BLaER1 treated with 17β-estradiol and CSF1 and Interleukin-3, amounts not matched to agents 10 nM and 100 nM (cell line): Measurements from ENCODE around the gene FAM107B.
A peak's percentile ranks its signal among the peaks of the same experiment; 100 is the strongest.
"Not testable (repeated sequence)": the region's sequence is repeated elsewhere in the genome, so short reads cannot be mapped to it uniquely, and the experiment has no call there.

ENCODE experiments used
- H3K27ac ChIP-seq, 11 experiments: shearing (Covaris generic); formaldehyde crosslinking; 2 replicates each; pipeline ENCODE4 v1.8.1; 2022
- H3K27me3 ChIP-seq, 11 experiments: shearing (Covaris generic); formaldehyde crosslinking; 2 replicates each; pipeline ENCODE4 v1.8.1; 2022
- H3K36me3 ChIP-seq, 11 experiments: shearing (Covaris generic); formaldehyde crosslinking; 2 replicates each; pipeline ENCODE4 v1.8.1; 2022
- H3K4me1 ChIP-seq, 10 experiments: shearing (Covaris generic); formaldehyde crosslinking; 2 replicates each; pipeline ENCODE4 v1.8.1; 2022
- H3K4me2 ChIP-seq, 11 experiments: shearing (Covaris generic); formaldehyde crosslinking; 2 replicates each; pipeline ENCODE4 v1.8.1; 2022
- H3K4me3 ChIP-seq, 10 experiments: shearing (Covaris generic); formaldehyde crosslinking; 2 replicates each; pipeline ENCODE4 v1.8.1; 2022
- H3K9ac ChIP-seq, 11 experiments: shearing (Covaris generic); formaldehyde crosslinking; 2 replicates each; pipeline ENCODE4 v1.8.1; 2022
- H3K9me3 ChIP-seq, 11 experiments: shearing (Covaris generic); formaldehyde crosslinking; replicated peaks in 1 of 11; 2 replicates each; pipeline ENCODE4 v1.8.1; 2022
- H4K20me1 ChIP-seq, 11 experiments: shearing (Covaris generic); formaldehyde crosslinking; 2 replicates each; pipeline ENCODE4 v1.8.1; 2022
- Cebpa-rat ChIP-seq, 11 experiments: shearing (Covaris generic); IDR thresholded peaks; 2 replicates each; pipeline ENCODE4 v1.8.1; 2022

FAM107B gene

DNA sequence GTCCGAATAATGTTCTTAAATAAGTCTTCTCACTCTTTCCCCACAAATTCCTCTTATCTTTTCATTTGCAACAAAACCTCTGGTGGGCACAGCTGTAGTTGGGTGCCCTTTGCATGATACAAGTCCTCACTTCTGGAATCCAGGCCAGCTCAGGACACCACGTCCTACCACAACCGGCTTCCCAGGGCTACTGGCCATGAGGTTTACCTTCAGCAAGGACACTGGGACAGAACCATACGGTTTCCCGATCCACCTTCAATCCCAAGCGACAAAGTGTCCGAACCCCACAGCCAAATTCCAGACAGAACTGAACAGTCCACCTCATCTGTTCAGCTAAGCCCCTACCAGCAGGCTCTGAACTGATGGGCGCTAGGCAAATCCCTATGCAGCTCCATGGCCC lies 174.6 kb downstream of the FAM107B start:
- H3K36me3 ChIP-seq = peaks cover 27 to 84% (median 78%) of the 10 kb centered on the region in 11 experiments
- H3K9me3 ChIP-seq = no peaks in the 10 kb centered on the region
- H3K4me3 ChIP-seq = 0 out of 20 replicates have a peak overlapping the region, but pooled peaks of 1 of the 10 experiments have one; percentile 92
- H3K27me3 ChIP-seq = no peaks in the 10 kb centered on the region
- peak overlapping the region in 6 of 11 experiments; percentile 7 to 98 (median 40); a peak in 9 of 22 replicates for H3K27ac ChIP-seq
- peak overlapping the region in 3 of 11 experiments; percentile 5 to 43 (median 43); a peak in 3 of 22 replicates for H3K9ac ChIP-seq
- peak overlapping the region in 10 of 11 experiments; percentile 26 to 91 (median 88); a peak in 17 of 22 replicates for H3K4me2 ChIP-seq
- TF ChIP-seq Cebpa-rat (IDR thresholded peaks at IDR 0.05) = no peak
- H4K20me1 ChIP-seq = peaks cover 18 to 91% (median 88%) of the 10 kb centered on the region in 11 experiments; a peak in 21 of 22 replicates
- H3K4me1 ChIP-seq = peaks cover 37 to 67% (median 52%) of the 10 kb centered on the region in 10 experiments

DNA sequence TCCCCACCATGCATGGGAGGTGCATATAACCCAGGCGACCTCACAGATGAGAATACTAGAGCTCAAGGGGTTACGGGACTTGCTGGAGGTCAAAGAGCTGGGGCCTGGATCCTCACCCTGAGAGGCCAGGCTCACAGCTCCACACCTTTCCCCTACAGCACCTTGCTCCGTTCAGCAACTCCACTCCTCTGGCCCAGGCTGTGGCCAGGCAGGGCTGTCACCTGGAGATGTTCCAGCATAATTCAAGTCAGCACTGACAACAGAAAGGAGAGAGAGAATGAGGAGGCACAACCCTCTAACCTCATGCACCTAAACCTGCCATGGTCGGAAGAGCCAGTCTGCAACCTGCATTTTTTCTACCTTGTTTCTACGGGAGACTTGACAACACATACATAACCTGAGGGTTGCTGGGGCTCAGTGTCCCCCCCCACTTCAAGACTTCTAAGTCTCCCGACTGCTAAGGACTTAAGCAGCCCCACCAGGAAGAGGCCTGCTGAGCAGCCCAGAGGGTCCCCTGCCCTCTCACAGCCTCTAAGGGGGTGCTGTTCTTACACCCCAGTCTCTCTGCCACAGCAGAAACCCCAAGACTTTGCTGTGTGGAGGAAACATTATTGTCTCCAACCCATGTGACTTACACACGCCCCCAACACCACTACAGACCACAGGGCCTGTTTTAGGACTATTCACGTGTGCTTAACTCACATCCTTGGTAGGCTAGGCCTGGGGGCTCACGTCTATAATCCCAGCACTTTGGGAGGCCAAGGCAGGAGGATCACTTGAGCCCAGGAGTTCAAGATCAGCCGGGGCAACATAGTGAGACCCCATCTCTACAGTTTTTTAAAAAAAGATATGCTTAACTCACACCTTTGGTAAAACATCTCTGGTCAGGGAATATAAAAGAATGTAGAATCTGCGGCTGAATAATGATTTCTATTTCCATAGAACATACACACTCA lies 175.6 kb downstream of the FAM107B start:
- peak overlapping the region; percentile 5 to 91 (median 86); a peak in 14 of 22 replicates for H3K4me2 ChIP-seq
- H4K20me1 ChIP-seq = peaks cover 18 to 100% (median 98%) of the 10 kb centered on the region in 11 experiments; a peak in 21 of 22 replicates
- peak overlapping the region in 2 of 11 experiments; percentile 3 to 43; a peak in 2 of 22 replicates for H3K9ac ChIP-seq
- H3K27me3 ChIP-seq = no peaks in the 10 kb centered on the region
- no peaks in the 10 kb centered on the region for H3K9me3 ChIP-seq
- H3K4me1 ChIP-seq = peaks cover 33 to 70% (median 47%) of the 10 kb centered on the region in 10 experiments
- peak overlapping the region in 1 of 10 experiments; percentile 17; a peak in 1 of 20 replicates for H3K4me3 ChIP-seq
- TF ChIP-seq Cebpa-rat (IDR thresholded peaks at IDR 0.05) = no peak
- H3K27ac ChIP-seq = peak overlapping the region in 7 of 11 experiments; percentile 2 to 98 (median 39); a peak in 7 of 22 replicates
- H3K36me3 ChIP-seq = peaks cover 30 to 93% (median 88%) of the 10 kb centered on the region in 11 experiments

DNA sequence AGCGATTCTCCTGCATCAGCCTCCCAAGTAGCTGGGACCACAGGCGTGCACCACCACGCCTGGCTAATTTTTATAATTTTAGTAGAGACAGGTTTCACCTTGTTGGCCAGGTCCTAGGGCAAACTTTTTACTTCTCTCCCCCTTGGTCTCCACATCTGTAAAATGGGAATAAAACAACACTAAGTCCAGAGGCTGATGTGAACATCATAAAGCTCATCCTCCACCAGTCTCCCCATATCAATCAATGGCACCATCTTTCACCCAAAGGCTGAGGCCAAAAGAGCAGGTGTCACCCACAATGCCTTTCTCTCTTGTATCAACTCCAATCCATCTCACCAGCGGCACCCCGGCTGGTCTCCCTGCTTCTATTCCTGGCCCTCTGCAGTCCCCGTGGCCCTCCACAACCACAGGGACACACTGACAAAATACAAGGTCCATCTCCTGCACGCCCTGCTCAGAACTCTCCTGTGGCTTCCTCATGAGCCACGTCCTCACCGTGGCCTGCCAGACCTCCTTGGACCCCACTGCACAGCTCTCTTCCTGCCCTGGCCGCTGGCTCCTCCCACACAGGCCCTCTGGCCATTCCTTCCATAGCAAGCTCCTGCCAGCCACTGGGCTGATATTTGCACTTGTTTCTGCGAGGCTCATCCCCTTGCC lies 179.0 kb downstream of the FAM107B start:
- Histone ChIP-seq H3K4me2 (peak overlapping the region in 3 of 11 experiments; percentile 2 to 13 (median 6); a peak in 2 of 22 replicates), H3K9ac (no peak overlapping the region), H3K27ac (0 out of 22 replicates have a peak overlapping the region, but pooled peaks of 1 of the 11 experiments have one; percentile 8), H3K4me1 (peaks cover 11 to 70% (median 39%) of the 10 kb centered on the region in 10 experiments; a peak in 19 of 20 replicates), H3K36me3 (peaks cover 40 to 100% (median 100%) of the 10 kb centered on the region in 11 experiments), H4K20me1 (peaks cover 9 to 100% (median 100%) of the 10 kb centered on the region in 11 experiments; a peak in 21 of 22 replicates), H3K4me3 (no peak overlapping the region), H3K9me3 (no peaks in the 10 kb centered on the region), H3K27me3 (no peaks in the 10 kb centered on the region)
- TF ChIP-seq Cebpa-rat (IDR thresholded peaks at IDR 0.05) = no peak

DNA sequence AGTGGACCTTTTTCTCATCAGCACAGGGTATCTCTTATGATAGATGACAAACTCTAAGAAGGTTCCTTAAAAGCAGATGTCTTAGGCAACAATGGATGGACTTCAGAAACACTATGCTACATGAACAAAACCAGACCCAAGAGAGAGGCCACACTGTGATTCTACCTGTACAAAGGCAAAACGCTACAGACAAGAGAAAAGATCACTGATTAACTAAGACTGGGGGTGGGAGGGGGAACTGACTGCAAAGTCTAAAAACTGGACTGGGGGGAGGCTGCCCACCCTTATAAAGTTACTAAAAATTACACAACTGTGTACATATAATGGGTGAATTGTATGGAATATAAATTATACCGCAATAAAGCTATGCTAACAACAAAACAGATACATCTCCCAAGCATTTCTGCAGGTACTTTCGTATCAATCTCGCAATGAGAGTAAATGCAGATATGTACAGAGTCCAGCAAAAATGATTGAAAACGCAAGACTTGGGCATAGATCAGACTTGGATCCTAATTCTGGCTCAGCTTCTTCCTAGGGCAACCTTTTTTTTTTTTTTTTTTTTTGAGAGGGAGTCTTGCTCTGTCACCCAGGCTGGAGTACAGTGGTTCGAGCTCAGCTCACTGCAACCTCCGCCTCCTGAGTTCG lies 179.7 kb downstream of the FAM107B start:
- H3K27ac ChIP-seq = no peak overlapping the region
- no peaks in the 10 kb centered on the region for H3K9me3 ChIP-seq
- peaks cover 8 to 100% (median 100%) of the 10 kb centered on the region in 11 experiments; a peak in 21 of 22 replicates for H4K20me1 ChIP-seq
- H3K4me2 ChIP-seq = no peak overlapping the region
- peaks cover 13 to 70% (median 38%) of the 10 kb centered on the region in 10 experiments for H3K4me1 ChIP-seq
- no peaks in the 10 kb centered on the region for H3K27me3 ChIP-seq
- no peak overlapping the region for H3K4me3 ChIP-seq
- no peak for TF ChIP-seq Cebpa-rat (IDR thresholded peaks at IDR 0.05)
- peaks cover 40 to 100% (median 100%) of the 10 kb centered on the region in 11 experiments for H3K36me3 ChIP-seq
- H3K9ac ChIP-seq = no peak overlapping the region

- peaks cover 35 to 100% (median 100%) of the 10 kb centered on the region in 11 experiments for H3K36me3 ChIP-seq
- peaks cover 8 to 100% (median 100%) of the 10 kb centered on the region in 11 experiments; a peak in 21 of 22 replicates for H4K20me1 ChIP-seq
- H3K4me3 ChIP-seq = no peak overlapping the region
- no peak overlapping the region for H3K4me2 ChIP-seq
- no peak for TF ChIP-seq Cebpa-rat (IDR thresholded peaks at IDR 0.05)
- H3K9ac ChIP-seq = no peak overlapping the region
- no peaks in the 10 kb centered on the region for H3K27me3 ChIP-seq
- H3K27ac ChIP-seq = no peak overlapping the region
- no peaks in the 10 kb centered on the region for H3K9me3 ChIP-seq
- H3K4me1 ChIP-seq = peaks cover 17 to 71% (median 38%) of the 10 kb centered on the region in 10 experiments
Observed at GRCh38 chr10:14593806-14594205, 180.9 kb downstream of the FAM107B start.

DNA sequence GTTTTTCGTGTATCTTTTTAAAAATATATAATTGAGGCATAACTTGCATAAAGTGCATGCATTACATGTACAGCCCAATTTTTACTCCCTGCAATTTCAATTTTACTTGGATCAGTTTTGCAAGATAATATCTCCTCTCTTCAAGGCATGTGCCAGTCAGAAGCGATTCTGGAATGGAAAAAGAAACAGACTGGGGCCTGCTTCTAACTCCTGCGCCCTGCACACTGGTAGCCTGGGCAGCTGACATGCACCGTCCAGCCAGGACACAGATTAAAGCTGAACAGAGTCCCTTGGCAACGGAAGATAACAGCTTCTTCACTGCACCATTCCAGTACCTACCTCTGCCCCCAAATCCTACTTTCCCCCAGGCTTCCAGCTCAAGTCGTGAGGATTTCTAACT lies 182.1 kb downstream of the FAM107B start:
- Histone ChIP-seq H3K9ac (no peak overlapping the region), H3K27me3 (no peaks in the 10 kb centered on the region), H3K4me2 (peak overlapping the region in 1 of 11 experiments; percentile 23; a peak in 2 of 22 replicates), H3K4me1 (peaks cover 26 to 75% (median 46%) of the 10 kb centered on the region in 10 experiments), H3K9me3 (no peaks in the 10 kb centered on the region), H3K36me3 (peaks cover 29 to 100% (median 100%) of the 10 kb centered on the region in 11 experiments), H4K20me1 (peaks cover 8 to 100% (median 100%) of the 10 kb centered on the region in 11 experiments; a peak in 21 of 22 replicates), H3K27ac (no peak overlapping the region), H3K4me3 (no peak overlapping the region)
- no peak for TF ChIP-seq Cebpa-rat (IDR thresholded peaks at IDR 0.05)

DNA sequence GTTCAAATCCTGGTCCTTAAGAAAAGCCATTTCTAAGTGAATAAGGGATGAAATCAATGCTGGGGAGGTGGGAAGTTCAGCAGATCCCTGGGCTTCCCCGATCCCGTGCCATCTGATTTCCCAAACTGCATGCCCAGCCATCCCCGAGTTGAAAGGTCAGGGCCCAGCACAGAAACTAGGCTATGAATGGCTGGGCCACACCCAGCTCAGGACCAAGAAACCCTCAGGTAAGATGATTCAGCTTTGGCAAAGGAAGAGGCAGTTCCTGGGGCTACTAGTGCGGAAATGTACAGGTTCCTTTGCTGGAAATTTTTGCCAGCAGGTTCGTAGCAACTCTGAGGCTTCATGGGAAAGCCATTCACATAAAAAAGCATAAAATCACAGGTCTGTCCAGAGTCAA lies 182.7 kb downstream of the FAM107B start:
- no peaks in the 10 kb centered on the region for H3K9me3 ChIP-seq
- peaks cover 32 to 80% (median 51%) of the 10 kb centered on the region in 10 experiments for H3K4me1 ChIP-seq
- no peak overlapping the region for H3K27ac ChIP-seq
- H3K4me3 ChIP-seq = no peak overlapping the region
- H3K9ac ChIP-seq = no peak overlapping the region
- no peaks in the 10 kb centered on the region for H3K27me3 ChIP-seq
- 0 out of 22 replicates have a peak overlapping the region, but pooled peaks of 1 of the 11 experiments have one; percentile 15 for H3K4me2 ChIP-seq
- H3K36me3 ChIP-seq = peaks cover 29 to 100% (median 100%) of the 10 kb centered on the region in 11 experiments
- H4K20me1 ChIP-seq = peaks cover 8 to 100% (median 100%) of the 10 kb centered on the region in 11 experiments; a peak in 21 of 22 replicates
- TF ChIP-seq Cebpa-rat (IDR thresholded peaks at IDR 0.05) = no peak

DNA sequence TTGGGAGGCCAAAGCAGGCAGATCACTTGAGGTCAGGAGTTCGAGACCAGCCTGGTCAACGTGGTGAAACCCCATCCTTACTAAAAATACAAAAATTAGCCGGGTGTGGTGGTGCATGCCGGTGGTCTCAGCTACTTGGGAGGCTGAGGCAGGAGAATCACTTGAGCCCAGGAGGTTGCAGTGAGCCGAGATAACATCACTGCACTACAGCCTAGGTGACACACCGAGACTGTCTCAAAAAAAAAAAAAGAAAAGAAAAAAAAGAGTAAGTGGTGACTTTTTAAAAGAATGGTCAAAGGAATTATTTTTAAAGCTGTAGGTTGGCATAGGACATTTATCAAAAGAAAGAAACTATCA lies 185.8 kb downstream of the FAM107B start:
- H3K9me3 ChIP-seq, H3K27me3 ChIP-seq, H3K4me3 ChIP-seq: not testable (repeated sequence)
- H4K20me1 ChIP-seq = peaks cover 0 to 100% (median 100%) of the 10 kb centered on the region in 11 experiments; a peak in 20 of 22 replicates
- H3K36me3 ChIP-seq = peaks cover 8 to 100% (median 99%) of the 10 kb centered on the region in 11 experiments
- H3K4me2 ChIP-seq = peak overlapping the region; percentile 33 to 90 (median 60)
- peak overlapping the region in 10 of 11 experiments; percentile 10 to 82 (median 56); a peak in 11 of 22 replicates for H3K27ac ChIP-seq
- peak overlapping the region in 6 of 11 experiments; percentile 19 to 67 (median 32); a peak in 5 of 22 replicates for H3K9ac ChIP-seq
- peaks cover 63 to 84% (median 77%) of the 10 kb centered on the region in 10 experiments for H3K4me1 ChIP-seq
